ENCODE results near the gene YIPF6.

YIPF6 gene

DNA sequence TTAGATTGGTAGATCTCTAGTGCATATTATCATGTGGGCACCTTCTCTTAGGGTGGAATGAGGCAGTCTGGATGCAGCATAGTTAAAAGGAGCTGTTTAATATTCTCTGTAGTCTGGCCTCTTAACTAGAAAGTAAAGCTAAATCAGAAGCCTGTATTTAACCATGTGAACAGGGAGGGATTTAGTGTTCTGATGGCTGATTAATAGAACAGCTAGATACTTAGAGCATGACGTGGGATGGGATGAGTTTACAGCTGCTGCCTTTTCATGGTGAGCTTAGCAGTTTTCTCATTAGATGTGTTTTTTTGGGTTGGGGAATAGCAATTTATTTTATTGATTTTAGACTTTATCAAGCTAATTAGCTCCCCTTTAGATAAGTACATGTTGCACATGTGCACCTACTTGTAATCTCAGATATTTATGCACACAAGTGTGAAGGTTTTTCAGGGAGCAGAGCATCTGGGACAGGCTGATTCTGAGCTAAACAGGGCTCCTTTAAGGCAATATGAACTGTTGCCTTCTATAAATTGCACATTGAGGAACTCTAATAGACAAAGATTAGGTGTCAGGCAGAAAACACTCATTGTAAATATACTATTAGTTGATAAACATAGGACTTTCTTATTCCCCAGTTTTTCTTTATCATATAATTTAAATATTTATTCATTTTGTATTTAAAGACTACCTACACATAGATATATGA lies 34.1 kb downstream of the YIPF6 start:
- no peak overlapping the region for H3K27ac ChIP-seq (ENCODE audit: low read depth, low read length, poor library complexity, severe bottlenecking)
- H2AFZ ChIP-seq (ENCODE audit: low read length): no peak overlapping the region
- H3K9ac ChIP-seq (ENCODE audit: low read length): no peak overlapping the region
- H4K20me1 ChIP-seq (ENCODE audit: insufficient read depth, low read length): no peaks in the 10 kb centered on the region
- no peak overlapping the region for H3K4me3 ChIP-seq (ENCODE audit: low read depth, low read length, poor library complexity, severe bottlenecking)
- peaks cover 7% of the 10 kb centered on the region for H3K36me3 ChIP-seq (ENCODE audit: insufficient read depth, low read length)
- no peak for TF ChIP-seq CTCF (IDR thresholded peaks at IDR 0.05; ENCODE audit: low read length)
- no peak for TF ChIP-seq EZH2 (IDR thresholded peaks at IDR 0.05; ENCODE audit: borderline replicate concordance, low read length)
- H3K9me3 ChIP-seq (ENCODE audit: low read length): no peaks in the 10 kb centered on the region
- H3K27me3 ChIP-seq (ENCODE audit: insufficient read depth, low read length): no peaks in the 10 kb centered on the region
- no peaks in the 10 kb centered on the region for H3K9me2 ChIP-seq (ENCODE audit: low read depth, low read length)
- H3K4me2 ChIP-seq (ENCODE audit: low read length): no peak overlapping the region
- no peaks in the 10 kb centered on the region for H3K79me2 ChIP-seq (ENCODE audit: insufficient read depth, low read length)
- no peaks in the 10 kb centered on the region for H3K4me1 ChIP-seq (ENCODE audit: insufficient read depth, low read length, severe bottlenecking)
- H3F3A ChIP-seq (ENCODE audit: insufficient read depth, low read length): no peaks in the 10 kb centered on the region

DNA sequence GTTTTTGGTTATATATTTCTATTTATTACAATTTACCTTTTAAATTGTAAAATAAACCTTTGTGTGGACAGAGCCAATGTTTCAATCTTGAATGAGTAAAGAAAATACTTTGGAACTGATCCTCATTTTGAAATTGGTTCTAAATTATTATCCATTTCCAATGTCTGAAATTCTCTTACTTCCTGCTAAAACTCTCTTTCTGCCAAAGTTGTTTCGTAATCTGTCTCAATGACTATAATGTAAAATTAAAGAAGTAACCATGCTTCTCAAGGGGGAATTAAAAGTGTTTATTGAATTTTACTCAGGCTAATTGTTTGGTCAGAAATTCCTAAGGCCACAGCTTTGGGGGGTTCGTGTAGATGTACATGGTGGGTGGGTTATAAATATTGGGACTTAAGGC lies 34.8 kb downstream of the YIPF6 start:
- H3K27ac ChIP-seq (ENCODE audit: low read depth, low read length, poor library complexity, severe bottlenecking): no peak overlapping the region
- no peaks in the 10 kb centered on the region for H3K9me2 ChIP-seq (ENCODE audit: low read depth, low read length)
- H3K36me3 ChIP-seq (ENCODE audit: insufficient read depth, low read length): peaks cover 7% of the 10 kb centered on the region
- no peaks in the 10 kb centered on the region for H3K79me2 ChIP-seq (ENCODE audit: insufficient read depth, low read length)
- H3K27me3 ChIP-seq (ENCODE audit: insufficient read depth, low read length): no peaks in the 10 kb centered on the region
- no peaks in the 10 kb centered on the region for H3F3A ChIP-seq (ENCODE audit: insufficient read depth, low read length)
- H3K9ac ChIP-seq (ENCODE audit: low read length): no peak overlapping the region
- TF ChIP-seq EZH2 (IDR thresholded peaks at IDR 0.05; ENCODE audit: borderline replicate concordance, low read length) (no peak), CTCF (IDR thresholded peaks at IDR 0.05; ENCODE audit: low read length) (no peak)
- H3K4me3 ChIP-seq (ENCODE audit: low read depth, low read length, poor library complexity, severe bottlenecking): no peak overlapping the region
- H3K4me1 ChIP-seq (ENCODE audit: insufficient read depth, low read length, severe bottlenecking): no peaks in the 10 kb centered on the region
- no peaks in the 10 kb centered on the region for H4K20me1 ChIP-seq (ENCODE audit: insufficient read depth, low read length)
- H3K4me2 ChIP-seq (ENCODE audit: low read length): no peak overlapping the region
- H3K9me3 ChIP-seq (ENCODE audit: low read length): no peaks in the 10 kb centered on the region
- no peak overlapping the region for H2AFZ ChIP-seq (ENCODE audit: low read length)

- no peaks in the 10 kb centered on the region for H4K20me1 ChIP-seq (ENCODE audit: insufficient read depth, low read length)
- no peak overlapping the region for H3K4me3 ChIP-seq (ENCODE audit: low read depth, low read length, poor library complexity, severe bottlenecking)
- H3K9me3 ChIP-seq (ENCODE audit: low read length): no peaks in the 10 kb centered on the region
- H3K27ac ChIP-seq (ENCODE audit: low read depth, low read length, poor library complexity, severe bottlenecking): no peak overlapping the region
- H3K9ac ChIP-seq (ENCODE audit: low read length): no peak overlapping the region
- H3K79me2 ChIP-seq (ENCODE audit: insufficient read depth, low read length): no peaks in the 10 kb centered on the region
- H3K4me2 ChIP-seq (ENCODE audit: low read length): no peak overlapping the region
- peaks cover 7% of the 10 kb centered on the region for H3K36me3 ChIP-seq (ENCODE audit: insufficient read depth, low read length)
- H3K4me1 ChIP-seq (ENCODE audit: insufficient read depth, low read length, severe bottlenecking): no peaks in the 10 kb centered on the region
- no peaks in the 10 kb centered on the region for H3K27me3 ChIP-seq (ENCODE audit: insufficient read depth, low read length)
- TF ChIP-seq CTCF (IDR thresholded peaks at IDR 0.05; ENCODE audit: low read length): no peak
- TF ChIP-seq EZH2 (IDR thresholded peaks at IDR 0.05; ENCODE audit: borderline replicate concordance, low read length): no peak
- no peaks in the 10 kb centered on the region for H3F3A ChIP-seq (ENCODE audit: insufficient read depth, low read length)
- H2AFZ ChIP-seq (ENCODE audit: low read length): no peak overlapping the region
- H3K9me2 ChIP-seq (ENCODE audit: low read depth, low read length): no peaks in the 10 kb centered on the region
Measured at GRCh38 chrX:68534691-68535090, 35.8 kb downstream of the YIPF6 start.
